ENCODE measurements around the gene B3GALT2. TPM values are rescaled to one million over a fixed set of nuclear protein-coding genes. Genes with fewer than 3 reads are reported as not detected.
"Not testable (repeated sequence)": the region's sequence is repeated elsewhere in the genome, so short reads cannot be mapped to it uniquely, and the experiment has no call there.

The B3GALT2 gene
- total and polyA plus RNA-seq, 9 of the 15 experiments (the other 6 are each of a cell fraction or from before 2014, with no cell fraction given), result 0.03 TPM; not detected in 8

DNA sequence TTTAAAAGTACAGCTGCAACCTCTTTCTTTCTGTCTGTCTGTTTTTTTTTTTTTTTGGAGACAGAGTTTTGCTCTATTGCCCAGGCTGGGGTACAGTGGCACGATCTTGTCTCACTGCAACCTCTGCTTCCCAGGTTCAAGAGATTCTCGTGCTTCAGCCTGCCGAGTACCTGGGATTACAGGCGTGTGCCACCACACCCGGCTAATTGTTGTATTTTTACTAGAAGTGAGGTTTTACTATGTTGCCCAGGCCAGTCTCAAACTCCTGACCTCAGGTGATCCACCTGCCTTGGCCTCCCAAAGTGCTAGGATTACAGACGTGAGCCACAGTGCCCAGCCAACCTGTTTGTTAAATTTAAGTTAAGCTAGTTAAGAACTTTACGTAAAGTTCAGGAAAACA lies 2.5 kb upstream of the B3GALT2 start:
- Histone ChIP-seq H3K36me3 (ENCODE audit: control insufficient read depth, insufficient read depth, low read length) (peaks cover 14% of the 10 kb centered on the region; the same call in 2 of the 3 replicates), H3K79me2 (ENCODE audit: control insufficient read depth, insufficient read depth, low read length) (peaks cover 79% of the 10 kb centered on the region)
- POLR2A ChIA-PET, result interaction anchor here (2.1 kb wide), 1 partner anchor 12 kb away, joined by 6 read pairs; no protein-coding TSS in a partner anchor
- H3K9ac ChIP-seq (ENCODE audit: insufficient read depth in 1 of 2, low read depth in 2 of 2, low read length in 2 of 2); ATAC-seq; H3K4me2 ChIP-seq (ENCODE audit: insufficient read depth, low read length); in situ Hi-C loops (cut with MboI); CTCF ChIA-PET (ENCODE audit: low intra/inter-chr PET ratio); H3K9me1 ChIP-seq (ENCODE audit: control insufficient read depth, insufficient read depth, low read length); BruUV-seq (replicated peaks); H3K4me1 ChIP-seq (replicated peaks in 1 of 2; ENCODE audit: control insufficient read depth in 2 of 2, insufficient read depth in 2 of 2, low read length in 2 of 2); FAIRE-seq; H3K27me3 ChIP-seq (ENCODE audit: control insufficient read depth in 2 of 2, insufficient read depth in 2 of 2, low read length in 2 of 2); H2AFZ ChIP-seq (ENCODE audit: low read depth, low read length); H3K4me3 ChIP-seq; H4K20me1 ChIP-seq (replicated peaks; ENCODE audit: control insufficient read depth, insufficient read depth, low read length); H3K27ac ChIP-seq (ENCODE audit: extremely low read depth, low read depth, low read length); DNase-seq (ENCODE audit: extremely low read depth in 1 of 4, low spot score in 3 of 4); H3K9me3 ChIP-seq (replicated peaks; ENCODE audit: control insufficient read depth, insufficient read depth, low read depth, low read length): not testable (repeated sequence)
- intact Hi-C loops (cut with micrococcal nuclease), result loop anchor here (10.0 kb wide), 1 partner anchor 206 kb away; no protein-coding TSS in a partner anchor
- 84% methylated on average over 7 of the region's 7 CpGs for WGBS (ENCODE audit: insufficient coverage, low coverage, missing lambda C conversion rate)

DNA sequence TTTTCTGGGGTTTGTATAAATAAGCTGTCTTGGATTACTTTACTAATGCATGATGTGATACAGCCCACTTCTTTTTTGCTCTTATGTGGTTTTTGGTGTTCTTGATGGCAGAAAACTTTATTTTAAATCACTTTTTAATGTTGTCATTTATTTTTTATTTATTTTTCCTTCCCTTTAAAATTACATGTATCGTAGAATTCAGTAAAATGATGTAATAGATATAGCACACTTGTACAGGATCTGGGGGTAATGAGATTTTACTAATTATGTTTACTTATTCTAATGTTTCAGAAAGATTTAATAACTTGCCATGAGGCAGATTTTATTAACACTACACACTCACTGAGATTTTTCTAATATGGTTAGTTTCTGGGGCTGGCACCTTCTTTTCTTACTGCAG lies 701 bp upstream of the B3GALT2 start:
- Histone ChIP-seq H3K4me3 (no peak overlapping the region), H4K20me1 (replicated peaks; ENCODE audit: control insufficient read depth, insufficient read depth, low read length) (peaks cover 3% of the 10 kb centered on the region; the same call in 1 of the 2 replicates), H3K27ac (ENCODE audit: extremely low read depth, low read depth, low read length) (no peak overlapping the region), H3K9me3 (replicated peaks; ENCODE audit: control insufficient read depth, insufficient read depth, low read depth, low read length) (no peaks in the 10 kb centered on the region; the same call in 1 of the 2 replicates), H3K36me3 (ENCODE audit: control insufficient read depth, insufficient read depth, low read length) (peaks cover 6% of the 10 kb centered on the region; the same call in 1 of the 3 replicates), H3K4me1 (replicated peaks in 1 of 2; ENCODE audit: control insufficient read depth in 2 of 2, insufficient read depth in 2 of 2, low read length in 2 of 2) (no peaks in the 10 kb centered on the region; a peak in 1 of 5 replicates), H3K9ac (ENCODE audit: insufficient read depth in 1 of 2, low read depth in 2 of 2, low read length in 2 of 2) (no peak overlapping the region), H2AFZ (ENCODE audit: low read depth, low read length) (no peak overlapping the region), H3K27me3 (ENCODE audit: control insufficient read depth in 2 of 2, insufficient read depth in 2 of 2, low read length in 2 of 2) (no peaks in the 10 kb centered on the region), H3K4me2 (ENCODE audit: insufficient read depth, low read length) (no peak overlapping the region), H3K9me1 (ENCODE audit: control insufficient read depth, insufficient read depth, low read length) (no peaks in the 10 kb centered on the region), H3K79me2 (ENCODE audit: control insufficient read depth, insufficient read depth, low read length) (peaks cover 88% of the 10 kb centered on the region)
- BruUV-seq (replicated peaks), result no TSS peak
- ATAC-seq (no peak), DNase-seq (ENCODE audit: extremely low read depth in 1 of 4, low spot score in 3 of 4) (no peak), FAIRE-seq (no peak)
- in situ Hi-C loops (cut with MboI), result no loop called here
- WGBS (ENCODE audit: insufficient coverage, low coverage, missing lambda C conversion rate), result 82% methylated on average over 1 of the region's 1 CpG
- intact Hi-C loops (cut with micrococcal nuclease), result loop anchor here (10.0 kb wide), 1 partner anchor 208 kb away; no protein-coding TSS in a partner anchor
- ChIA-PET CTCF (ENCODE audit: low intra/inter-chr PET ratio) (no interaction called here), POLR2A (interaction anchor here (0.7 kb wide), 1 partner anchor 11 kb away, joined by 3 read pairs; no protein-coding TSS in a partner anchor)
- TF ChIP-seq NCOA4 (IDR thresholded peaks at IDR 0.05; ENCODE audit: partially characterized antibody) (no peak), ZNF354B (CRISPR knock-in tag; IDR thresholded peaks at IDR 0.05) (no peak), HBP1 (CRISPR knock-in tag; IDR thresholded peaks at IDR 0.05) (no peak), CHAMP1 (IDR thresholded peaks at IDR 0.05) (no peak), GABPB2 (CRISPR knock-in tag; conservative IDR thresholded peaks at IDR 0.05) (no peak), ETV5 (CRISPR knock-in tag; IDR thresholded peaks at IDR 0.05; ENCODE audit: low read depth) (no peak), HNRNPK (IDR thresholded peaks at IDR 0.05; ENCODE audit: low read depth, low read length, poor library complexity, severe bottlenecking) (no peak)
- TF ChIP-seq, protein P1, sequence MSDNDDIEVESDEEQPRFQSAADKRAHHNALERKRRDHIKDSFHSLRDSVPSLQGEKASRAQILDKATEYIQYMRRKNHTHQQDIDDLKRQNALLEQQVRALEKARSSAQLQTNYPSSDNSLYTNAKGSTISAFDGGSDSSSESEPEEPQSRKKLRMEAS (CRISPR knock-in tag; IDR thresholded peaks at IDR 0.05), result no peak
